HG03571 (cell line): Measurements from ENCODE around the gene TMEM125.

Experiments used
- ATAC-seq: cut with Tn5 transposase; IDR thresholded peaks from one replicate; pipeline ENCODE4 v1.9.1; 2021; ENCODE audit not compliant: unreplicated experiment

Gene TMEM125

DNA sequence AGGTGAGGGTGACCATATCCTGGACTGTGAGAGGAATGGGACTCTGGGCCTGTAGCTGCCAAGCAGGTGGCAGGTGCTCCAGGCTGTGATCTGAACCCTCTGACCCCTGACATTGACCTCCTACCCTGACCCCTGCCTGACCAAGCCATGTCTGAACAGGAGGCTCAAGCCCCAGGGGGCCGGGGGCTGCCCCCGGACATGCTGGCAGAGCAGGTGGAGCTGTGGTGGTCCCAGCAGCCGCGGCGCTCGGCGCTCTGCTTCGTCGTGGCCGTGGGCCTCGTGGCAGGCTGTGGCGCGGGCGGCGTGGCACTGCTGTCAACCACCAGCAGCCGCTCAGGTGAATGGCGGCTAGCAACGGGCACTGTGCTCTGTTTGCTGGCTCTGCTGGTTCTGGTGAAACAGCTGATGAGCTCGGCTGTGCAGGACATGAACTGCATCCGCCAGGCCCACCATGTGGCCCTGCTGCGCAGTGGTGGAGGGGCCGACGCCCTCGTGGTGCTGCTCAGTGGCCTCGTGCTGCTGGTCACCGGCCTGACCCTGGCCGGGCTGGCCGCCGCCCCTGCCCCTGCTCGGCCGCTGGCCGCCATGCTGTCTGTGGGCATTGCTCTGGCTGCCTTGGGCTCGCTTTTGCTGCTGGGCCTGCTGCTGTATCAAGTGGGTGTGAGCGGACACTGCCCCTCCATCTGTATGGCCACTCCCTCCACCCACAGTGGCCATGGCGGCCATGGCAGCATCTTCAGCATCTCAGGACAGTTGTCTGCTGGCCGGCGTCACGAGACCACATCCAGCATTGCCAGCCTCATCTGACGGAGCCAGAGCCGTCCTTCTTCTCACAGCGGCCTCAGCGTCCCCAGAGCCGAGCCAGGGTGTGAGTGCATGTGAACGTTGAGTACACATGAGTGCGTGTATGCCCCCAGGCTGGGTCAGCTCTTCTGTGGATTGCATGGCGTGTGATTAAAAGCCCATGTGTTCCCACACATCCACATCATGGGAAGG is 3.1 kb downstream of the TMEM125 start:
- ATAC-seq, result no peak

DNA sequence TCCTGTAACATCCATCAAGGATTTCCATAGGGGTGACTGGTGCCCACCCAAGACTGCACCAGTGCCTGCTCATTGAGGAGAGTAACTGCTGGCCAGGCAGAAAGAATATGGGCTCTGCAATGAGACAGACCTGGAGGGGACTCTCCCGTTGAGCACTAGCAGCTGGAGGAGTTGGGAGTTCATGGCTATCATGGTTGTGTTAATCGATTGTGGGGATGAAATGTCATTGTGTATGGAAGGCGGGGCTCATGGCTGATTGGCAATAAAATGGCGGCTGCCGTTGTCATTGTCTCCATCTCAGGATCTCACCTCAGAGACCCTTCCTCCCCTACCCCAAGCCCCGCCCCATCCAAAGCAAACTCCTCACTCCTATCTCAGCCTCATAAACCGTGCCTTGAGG is 3.9 kb downstream of the TMEM125 start:
- ATAC-seq, result no peak

GRCh38 chr1:43274125-43274803 is 4.5 kb downstream of the TMEM125 start:
- no peak for ATAC-seq

GRCh38 chr1:43274804-43275180 is 5.0 kb downstream of the TMEM125 start:
- no peak for ATAC-seq

GRCh38 chr1:43275826-43276620 is 6.2 kb downstream of the TMEM125 start:
- ATAC-seq, result no peak

- ATAC-seq, result no peak
Measured at GRCh38 chr1:43276673-43277072, 6.9 kb downstream of the TMEM125 start.

- no peak for ATAC-seq
Measured at GRCh38 chr1:43277116-43277876, 7.5 kb downstream of the TMEM125 start.

- no peak for ATAC-seq
Measured at GRCh38 chr1:43279161-43279560, 9.4 kb downstream of the TMEM125 start.

GRCh38 chr1:43279666-43280065 is 9.9 kb downstream of the TMEM125 start:
- no peak for ATAC-seq

DNA sequence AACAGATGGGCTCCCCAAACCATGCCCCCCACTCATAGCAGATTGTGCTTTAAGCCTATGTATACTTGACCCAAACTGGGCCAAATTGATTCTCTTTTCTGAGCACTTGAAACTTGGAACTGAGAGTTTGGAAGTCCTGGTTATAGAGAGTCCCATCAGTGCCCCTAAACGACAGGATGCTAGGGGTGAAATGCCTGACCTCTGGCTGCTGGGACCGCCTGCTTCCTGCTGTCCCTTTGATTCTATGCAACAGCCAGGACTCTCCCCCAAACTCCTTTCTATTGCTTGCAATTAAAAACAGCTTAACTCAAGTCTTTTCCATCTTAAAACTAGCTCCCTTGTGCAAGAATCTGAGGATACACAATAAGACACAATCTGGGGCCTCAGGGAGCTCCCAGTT is 10.9 kb downstream of the TMEM125 start:
- ATAC-seq, result no peak

GRCh38 chr1:43282220-43283195 is 12.7 kb downstream of the TMEM125 start:
- no peak for ATAC-seq

DNA sequence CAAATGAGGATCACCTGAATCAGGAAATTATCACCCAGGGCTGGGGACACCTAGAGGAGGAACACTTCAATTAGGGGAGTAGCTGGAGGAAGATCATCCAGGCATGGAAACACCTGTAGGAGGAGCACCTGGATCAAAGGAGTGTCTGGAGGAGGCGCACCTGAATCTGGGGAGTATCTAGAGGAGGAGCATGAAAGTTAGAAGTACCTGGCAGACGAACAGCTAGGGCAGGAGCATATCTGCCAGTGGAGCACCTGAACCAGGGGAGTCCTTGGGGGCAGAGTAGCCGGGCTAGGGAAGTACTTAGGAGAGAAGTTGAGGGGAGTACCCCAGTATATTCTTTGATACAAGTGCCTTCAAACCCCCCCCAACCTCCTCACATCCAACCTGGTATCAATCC is 14.3 kb downstream of the TMEM125 start:
- ATAC-seq, result no peak

- ATAC-seq, result no peak
Measured at GRCh38 chr1:43284546-43285110, 14.8 kb downstream of the TMEM125 start.

DNA sequence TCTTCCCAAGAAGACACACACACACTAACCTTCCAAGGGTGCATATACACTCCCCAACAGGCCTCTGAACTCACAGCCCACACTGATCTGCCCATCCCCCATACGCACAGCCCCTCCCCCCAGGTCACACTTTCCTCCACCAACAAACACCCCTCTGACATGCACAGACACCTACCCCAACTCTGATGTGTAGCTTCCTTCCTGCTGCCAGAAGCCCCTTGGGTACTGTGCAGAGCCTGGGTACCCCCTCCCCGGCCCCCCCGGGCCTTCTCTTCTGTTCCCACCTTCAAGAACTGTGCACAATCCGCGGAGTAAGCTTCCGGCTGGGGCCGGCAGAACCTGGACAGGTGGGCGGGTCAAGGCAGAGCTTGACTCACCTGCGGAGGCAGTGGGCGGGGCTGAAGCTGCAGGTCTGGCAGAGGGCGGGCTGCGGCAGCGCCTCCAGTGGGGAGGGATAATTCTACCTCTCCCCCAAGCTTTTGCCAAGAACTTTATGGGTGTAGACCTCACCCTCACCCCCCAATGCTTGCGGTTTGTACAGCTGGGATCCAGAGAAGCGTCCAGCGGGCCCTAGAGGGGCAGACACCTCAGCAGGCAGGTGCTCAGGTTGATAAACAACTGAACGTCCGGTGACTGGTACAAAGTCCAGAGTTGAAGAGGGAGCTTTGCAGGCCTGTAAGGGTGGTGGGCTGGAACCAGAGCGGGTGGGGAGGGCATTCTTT is 15.6 kb downstream of the TMEM125 start, which contains the start of gene C1orf210:
Gene C1orf210 (minus strand): TSS at position 313 of the 722 bp plus-strand sequence. CDS start 2,311 bp downstream, outside the sequence.
- ATAC-seq, result no peak

- no peak for ATAC-seq
Measured at GRCh38 chr1:43286115-43286514, 16.3 kb downstream of the TMEM125 start.

GRCh38 chr1:43286533-43286932 is 16.8 kb downstream of the TMEM125 start:
- no peak for ATAC-seq

GRCh38 chr1:43288058-43288784 is 18.4 kb downstream of the TMEM125 start:
- no peak for ATAC-seq
